ENCODE measurements around the gene CEP131.

Gene CEP131

DNA sequence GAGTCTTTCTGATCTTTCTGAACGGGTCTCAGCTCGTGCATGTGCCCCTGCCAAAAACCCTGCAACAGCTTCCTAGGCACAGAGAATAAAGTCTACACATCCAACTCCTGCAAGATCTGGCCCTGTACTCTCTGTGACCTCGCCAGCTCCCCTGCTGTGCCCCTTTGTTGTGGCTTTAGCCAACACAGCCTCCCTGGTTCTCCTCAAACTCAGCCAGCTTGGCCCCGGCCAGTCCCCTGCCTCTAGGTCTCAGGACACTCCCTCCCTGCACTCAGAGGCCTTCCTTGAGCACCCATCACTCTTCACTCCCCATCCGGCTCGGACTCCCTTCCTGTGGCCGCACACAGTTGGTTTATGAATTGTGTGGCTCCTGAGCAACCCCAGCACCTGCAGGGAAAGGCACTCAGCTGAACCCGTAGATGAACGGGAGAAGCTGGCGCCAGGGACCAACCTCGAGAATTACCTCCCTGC, 1.4 kb downstream of the CEP131 start:
- no peak for DNase-seq

DNA sequence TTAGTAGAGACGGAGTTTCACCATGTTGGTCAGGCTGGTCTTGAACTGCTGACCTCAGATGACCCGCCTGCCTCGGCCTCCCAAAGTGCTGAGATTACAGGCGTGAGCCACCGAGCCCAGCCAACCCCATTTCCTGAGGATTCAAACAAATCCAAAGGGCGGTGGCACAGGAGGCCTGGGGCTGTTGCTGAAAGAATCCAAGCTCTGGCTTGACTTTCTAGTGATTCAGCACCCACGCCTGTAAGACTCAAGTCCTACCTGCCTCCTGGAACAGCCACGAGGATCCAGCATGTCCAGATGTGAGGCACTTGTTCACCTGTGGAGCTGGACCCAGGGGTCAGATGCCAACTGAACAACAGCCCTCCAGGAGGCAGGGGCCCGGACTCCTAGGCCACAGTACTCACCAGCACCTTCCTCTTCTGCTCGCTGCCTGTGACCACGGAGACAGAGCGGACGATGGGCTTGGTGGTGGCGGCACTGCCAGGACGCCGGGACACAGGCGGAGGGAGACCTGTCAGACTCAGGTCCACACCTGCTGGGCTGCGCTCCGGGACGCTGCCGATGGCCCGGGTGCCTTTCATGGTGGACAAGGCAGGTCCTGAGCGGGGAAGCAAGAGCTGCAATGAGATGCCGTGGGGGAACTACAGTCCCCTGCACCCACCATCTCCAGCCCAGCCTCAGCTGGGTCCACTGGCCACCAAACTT, 3.1 kb downstream of the CEP131 start:
- DNase-seq, result no peak

- no peak for DNase-seq
Observed at GRCh38 chr17:81218991-81219390, 3.8 kb downstream of the CEP131 start.

- DNase-seq, result no peak
Observed at GRCh38 chr17:81218459-81218858, 4.3 kb downstream of the CEP131 start.

- DNase-seq, result no peak
Observed at GRCh38 chr17:81217491-81217890, 5.3 kb downstream of the CEP131 start.

DNA sequence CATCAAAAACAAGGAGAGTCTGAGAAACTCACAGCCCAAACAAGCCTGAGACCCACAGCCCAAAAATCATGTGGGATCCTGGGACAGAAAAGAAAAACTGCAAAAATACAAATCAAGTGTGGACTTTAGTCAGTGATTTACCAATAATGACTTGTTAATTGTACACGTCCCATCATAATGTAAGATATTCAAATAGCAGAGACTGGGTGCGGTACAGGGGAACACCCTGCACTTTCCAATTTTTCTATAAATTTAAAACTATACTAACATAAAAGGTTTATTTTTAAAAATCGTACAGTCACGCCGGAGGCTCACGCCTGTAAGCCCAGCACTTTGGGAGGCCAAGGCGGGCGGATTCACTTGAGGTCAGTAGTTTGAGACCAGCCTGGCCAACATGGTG, 8.8 kb downstream of the CEP131 start:
- no peak for DNase-seq

GRCh38 chr17:81212365-81212764, 10.4 kb downstream of the CEP131 start:
- no peak for DNase-seq

- no peak for DNase-seq
Observed at GRCh38 chr17:81210868-81211267, 11.9 kb downstream of the CEP131 start.

GRCh38 chr17:81210466-81210865, 12.3 kb downstream of the CEP131 start:
- DNase-seq, result no peak

DNA sequence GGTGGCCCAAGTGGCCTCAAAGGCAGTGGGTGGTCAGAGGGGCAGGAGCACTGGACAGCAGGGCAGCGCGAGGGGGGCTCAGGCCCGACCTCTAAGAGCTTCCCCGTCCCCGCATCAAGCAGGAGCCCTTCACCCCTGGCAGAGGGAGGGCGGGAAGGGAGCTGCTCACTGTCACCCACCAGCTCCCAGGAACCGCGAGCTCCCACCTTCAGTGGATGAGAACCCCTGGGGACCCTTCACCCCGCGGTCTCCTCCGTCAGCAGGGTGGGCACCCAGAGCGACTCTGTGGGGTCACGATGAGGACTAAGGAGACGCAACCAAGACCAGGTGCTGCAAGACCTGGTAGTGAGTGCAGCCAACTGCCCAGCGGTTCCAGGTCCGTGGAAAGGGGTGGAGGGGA, 13.6 kb downstream of the CEP131 start:
- DNase-seq, result no peak

- no peak for DNase-seq
Observed at GRCh38 chr17:81208651-81209050, 14.1 kb downstream of the CEP131 start.

DNA sequence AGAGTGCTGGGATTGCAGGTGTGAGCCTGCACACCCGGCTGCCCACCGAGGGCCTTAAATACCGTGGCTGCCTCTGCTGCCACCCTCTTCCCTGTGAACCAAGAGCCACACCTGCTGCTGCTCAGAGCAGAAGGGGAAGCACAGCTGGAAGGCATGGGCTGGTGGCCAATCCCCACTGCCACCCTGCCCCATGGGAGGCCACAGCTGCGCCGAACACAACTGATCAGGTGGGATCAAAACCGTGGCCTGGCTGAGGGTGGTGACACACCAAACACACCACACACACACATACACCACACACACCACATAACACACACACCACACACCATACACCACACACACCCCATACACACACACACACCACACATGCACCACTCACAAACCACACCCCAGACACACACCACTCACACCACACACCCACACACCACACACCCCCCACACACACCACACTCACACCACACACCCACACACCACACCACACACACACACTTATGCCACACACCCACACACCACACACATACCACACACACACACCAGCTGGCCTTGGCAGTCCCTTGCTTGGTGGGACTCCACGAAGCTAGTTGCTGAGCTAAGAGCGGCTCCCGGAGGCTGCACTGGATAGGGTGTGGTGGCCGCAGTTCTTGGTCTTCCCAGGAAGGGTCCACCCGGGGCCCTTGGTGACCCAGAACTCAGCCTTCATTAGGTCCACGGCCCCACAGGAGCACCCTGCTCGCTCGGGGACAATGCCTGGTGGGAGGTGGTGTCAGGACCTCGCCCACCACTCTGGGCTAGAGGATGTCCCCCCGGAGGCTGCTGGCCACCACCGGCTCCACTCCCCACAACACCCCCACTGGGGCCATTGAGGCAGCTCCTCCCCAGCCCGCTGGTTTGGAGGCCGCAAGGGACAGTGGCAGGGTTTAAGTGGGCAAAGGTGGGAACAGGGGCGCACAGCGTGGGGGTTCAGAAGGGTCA, 14.9 kb downstream of the CEP131 start:
- DNase-seq, result peak; percentile 7

DNA sequence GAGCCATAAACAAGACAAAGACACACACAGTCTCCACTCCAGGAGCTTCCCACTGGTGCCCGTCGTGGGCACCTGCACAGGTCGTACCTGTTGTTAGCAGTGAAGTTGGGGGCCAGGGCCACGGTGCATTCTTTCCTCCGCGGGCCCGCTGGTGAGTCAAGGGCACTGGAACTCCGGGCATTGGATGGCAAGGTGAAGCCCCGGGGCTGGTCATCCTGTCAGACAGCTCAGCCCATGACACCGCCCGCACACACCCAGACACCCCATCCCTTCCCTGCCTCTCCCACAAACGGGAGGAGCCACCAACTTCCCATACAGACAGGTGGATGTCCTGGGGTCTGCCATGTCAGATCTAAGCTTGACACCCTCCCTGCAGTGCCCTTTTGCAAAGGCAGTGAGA, 16.1 kb downstream of the CEP131 start:
- no peak for DNase-seq

DNA sequence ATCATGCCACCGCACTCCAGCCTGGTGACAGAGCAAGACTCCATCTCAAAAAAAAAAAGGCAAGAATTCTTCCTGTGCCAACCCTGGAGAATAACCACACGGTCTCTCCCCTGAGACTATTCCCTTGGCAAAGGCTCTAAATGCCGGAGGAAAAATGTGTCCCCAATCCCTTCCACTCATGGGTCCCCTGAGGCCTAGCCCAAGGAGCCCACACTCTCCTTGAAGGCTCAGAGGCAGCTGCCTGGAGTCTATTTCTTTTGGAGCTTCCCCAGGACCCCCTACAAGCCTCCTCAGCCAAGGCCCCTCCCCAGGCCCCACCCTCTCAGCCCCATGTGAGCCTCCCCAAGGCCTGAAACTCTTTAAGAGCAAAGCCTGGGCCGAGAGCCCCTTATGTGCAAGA, 16.6 kb downstream of the CEP131 start:
- no peak for DNase-seq

GRCh38 chr17:81204578-81204977, 18.2 kb downstream of the CEP131 start:
- no peak for DNase-seq

GRCh38 chr17:81203136-81203535, 19.6 kb downstream of the CEP131 start:
- DNase-seq, result no peak

DNA sequence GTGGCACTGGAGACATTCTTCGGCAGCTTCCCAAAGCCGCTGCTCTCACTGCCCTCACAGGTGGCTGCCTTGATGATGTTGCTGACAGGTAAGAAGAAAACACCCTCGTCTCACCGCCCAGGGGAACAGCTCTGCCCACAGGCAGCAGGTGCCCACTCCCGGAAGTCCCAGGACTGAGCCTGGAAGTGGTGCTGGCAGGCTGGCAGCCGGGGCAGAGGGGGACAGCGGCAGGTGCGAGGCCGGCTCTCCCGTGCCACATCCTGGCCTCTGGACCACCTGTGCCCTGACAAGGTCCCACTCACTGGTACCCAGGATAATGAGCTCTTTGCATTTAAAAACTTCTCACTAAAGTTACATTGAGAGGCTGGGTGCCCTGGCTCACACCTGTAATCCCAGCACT, 20.4 kb downstream of the CEP131 start:
- no peak for DNase-seq

DNA sequence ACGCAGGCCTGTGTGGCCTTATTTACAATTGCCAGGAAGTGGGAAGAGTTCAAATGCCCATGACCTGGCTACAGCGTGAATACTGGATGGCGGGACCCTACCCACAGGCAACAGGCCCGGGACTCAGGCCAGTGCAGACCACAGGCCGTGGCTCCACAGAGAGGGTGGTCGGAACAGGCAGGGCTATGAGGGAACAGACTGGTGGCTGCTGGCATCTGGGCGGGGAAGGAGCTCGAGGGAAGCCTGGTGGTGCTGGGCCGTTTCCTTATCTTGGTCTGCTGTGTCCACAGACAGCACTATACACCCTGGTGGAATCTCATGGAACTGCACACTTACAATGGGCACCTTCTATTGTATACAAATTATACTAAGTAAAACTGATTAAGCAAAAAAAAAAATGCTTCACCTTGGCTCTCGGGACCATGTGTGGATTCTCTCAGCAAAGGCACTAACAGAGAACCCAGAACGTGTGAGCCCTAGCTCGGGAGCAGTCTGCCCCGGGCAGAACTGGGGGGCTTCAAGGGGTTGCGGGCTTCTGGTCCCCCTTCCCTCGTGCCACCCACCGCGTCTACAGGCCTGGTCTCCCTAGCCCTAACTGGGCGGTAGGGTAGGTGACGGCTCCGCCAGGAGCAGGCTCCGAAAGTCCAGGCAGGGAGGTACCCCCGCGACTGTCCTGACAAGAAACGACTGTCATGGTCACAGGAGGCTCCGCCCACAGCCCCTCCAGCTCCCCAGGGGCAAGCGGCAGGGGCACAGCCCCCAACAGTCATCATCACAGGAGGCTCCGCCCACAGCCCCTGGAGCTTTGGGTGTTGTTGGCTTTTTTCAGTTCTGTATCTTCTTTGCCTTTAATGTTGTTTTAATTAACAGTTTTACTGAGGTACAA, 21.8 kb downstream of the CEP131 start:
- peak; percentile 17 for DNase-seq

DNA sequence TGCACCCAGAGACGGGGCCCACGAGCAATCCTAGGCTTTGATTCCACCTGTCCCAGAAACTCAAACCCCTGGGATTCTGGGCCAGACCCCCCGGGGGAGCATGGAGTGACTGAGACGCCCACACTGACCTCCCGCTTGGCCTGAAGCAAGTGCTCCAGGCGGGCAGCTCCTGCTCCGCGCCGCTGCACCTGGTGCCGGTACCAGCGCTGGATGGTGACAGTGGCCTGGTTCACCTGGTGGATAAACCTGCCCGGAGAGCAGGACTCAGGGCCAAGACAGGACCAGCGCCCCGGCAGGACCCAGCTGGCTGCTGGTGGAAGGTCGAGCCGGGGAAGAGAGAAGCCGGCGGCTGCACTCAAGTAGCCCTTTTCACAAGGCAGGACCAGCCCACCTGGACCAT, 22.6 kb downstream of the CEP131 start:
- no peak for DNase-seq

DNA sequence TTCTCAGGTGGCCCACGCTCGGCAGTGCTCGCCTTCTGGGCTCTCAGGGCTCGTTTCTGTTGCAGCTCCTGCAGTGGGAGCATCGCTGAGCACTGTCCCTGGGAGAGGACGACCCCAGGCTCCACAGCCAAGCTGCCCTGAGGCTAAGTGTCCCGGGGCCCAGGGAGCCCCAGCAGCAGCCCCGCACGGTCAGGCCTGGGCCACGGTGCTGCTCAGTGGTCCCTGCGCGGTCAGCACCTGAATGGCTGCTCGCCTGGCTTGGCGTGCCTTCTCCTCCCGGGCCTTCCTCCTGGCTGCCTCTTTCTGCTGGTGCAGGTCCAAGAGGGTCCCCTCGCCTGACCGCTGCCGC, 23.3 kb downstream of the CEP131 start:
- no peak for DNase-seq

GRCh38 chr17:81198826-81199481, 23.8 kb downstream of the CEP131 start:
- no peak for DNase-seq

DNA sequence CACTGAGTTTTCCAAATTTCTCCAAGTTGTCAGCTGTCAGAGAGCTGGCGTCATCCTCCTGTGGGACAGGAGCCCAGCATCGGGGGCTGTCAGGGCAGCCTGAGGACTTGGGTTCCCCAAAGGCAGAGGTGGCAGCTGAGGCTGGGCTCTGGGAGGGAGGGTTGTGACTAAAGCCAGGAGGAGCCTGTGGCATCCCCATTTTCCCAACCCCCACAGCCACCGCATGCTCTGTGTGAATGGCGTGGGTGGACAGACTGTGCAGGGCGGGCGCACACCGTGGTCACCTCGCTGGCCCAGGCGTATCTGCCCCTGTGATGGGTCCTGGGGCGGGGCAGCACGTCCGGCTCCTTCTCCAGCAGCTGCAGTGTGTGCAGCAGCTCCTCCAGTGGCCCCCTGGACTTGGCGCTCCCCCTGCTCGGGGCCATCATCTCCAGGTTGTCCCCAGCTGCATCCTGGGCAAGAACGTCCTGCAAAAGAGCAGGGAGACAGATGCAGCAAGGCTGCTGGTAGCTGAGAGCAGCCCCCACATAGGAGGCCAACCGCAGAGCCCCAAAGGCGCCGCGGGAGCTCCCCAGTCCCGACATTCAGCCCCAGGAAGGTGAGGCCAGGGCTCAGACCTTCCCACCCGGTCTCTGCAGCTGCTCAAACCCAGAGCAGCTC, 24.8 kb downstream of the CEP131 start:
- no peak for DNase-seq
